GM18517 (cell line): ENCODE measurements around the gene CFAP73.

Source experiments
- ATAC-seq: cut with Tn5 transposase; IDR thresholded peaks from one replicate; pipeline ENCODE4 v1.9.1; 2021; ENCODE audit warnings: mild to moderate bottlenecking, moderate library complexity; ENCODE audit not compliant: unreplicated experiment

CFAP73 gene

DNA sequence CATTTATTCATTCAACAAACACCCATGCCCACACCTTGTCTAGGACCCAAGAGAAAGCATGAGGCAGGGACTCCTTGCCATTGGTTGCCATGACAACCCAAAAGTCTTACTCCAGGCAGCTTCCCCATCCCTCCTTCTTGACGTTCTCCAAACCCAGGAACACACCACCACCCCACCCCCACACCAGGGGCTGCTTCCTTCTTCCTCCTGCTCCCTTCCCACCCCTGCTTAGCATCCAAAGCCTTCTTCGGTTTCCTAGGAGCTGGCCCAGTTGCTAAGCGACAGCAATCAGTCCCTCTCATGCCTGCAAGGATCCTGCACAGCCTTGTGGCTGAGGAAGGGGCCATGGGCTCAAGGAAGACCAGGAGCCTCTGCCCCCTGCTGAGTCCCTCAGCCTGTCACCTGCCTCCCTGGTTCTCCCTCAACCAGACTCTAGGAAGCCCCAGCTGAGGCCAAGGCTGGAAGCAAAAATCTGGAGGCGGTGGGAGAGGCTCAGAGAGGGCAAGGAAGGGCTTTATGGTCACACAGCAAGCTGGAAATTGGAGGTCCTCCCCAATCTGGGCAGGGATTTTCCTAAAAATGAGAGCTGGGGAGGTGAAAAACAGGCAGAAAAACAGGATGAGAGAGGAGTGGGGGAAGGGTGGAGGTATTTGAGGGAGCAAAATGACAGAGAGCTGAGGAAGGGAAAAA is 29.4 kb upstream of the CFAP73 start:
- ATAC-seq: no peak

DNA sequence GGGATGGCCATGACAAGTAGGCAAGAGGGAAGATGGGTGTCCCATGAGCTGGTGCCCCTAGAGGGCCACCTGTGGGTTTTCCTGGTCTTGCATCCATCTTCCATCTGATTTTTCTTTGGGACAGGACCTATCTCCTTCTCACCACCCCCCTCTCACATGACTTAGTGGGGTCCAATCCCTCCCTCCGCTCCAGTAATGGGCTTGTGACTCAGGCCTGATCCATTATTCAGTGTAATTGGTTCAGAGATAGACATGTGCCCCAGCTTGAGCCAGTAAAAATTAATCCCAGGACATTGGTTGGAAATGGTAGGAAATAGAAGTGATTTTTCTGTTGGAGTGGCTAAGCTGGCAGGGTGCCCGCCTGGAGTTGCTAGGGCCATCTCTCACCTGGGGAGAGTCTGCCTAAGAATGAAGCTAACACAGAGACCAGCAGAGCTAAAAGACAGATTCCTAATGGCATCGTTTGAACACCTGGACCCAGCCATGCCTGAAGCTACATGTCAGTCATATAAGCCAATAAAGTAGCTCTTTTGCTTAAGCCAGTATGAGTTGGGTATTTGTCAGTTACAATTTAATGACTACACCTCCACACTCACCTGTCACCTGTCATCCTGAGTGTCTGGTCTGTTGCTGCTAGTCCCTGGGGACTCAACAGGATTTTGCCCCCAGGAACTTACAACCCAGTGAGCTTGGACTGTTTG is 28.7 kb upstream of the CFAP73 start:
- no peak for ATAC-seq

GRCh38 chr12:113127791-113128199 is 21.7 kb upstream of the CFAP73 start:
- no peak for ATAC-seq

DNA sequence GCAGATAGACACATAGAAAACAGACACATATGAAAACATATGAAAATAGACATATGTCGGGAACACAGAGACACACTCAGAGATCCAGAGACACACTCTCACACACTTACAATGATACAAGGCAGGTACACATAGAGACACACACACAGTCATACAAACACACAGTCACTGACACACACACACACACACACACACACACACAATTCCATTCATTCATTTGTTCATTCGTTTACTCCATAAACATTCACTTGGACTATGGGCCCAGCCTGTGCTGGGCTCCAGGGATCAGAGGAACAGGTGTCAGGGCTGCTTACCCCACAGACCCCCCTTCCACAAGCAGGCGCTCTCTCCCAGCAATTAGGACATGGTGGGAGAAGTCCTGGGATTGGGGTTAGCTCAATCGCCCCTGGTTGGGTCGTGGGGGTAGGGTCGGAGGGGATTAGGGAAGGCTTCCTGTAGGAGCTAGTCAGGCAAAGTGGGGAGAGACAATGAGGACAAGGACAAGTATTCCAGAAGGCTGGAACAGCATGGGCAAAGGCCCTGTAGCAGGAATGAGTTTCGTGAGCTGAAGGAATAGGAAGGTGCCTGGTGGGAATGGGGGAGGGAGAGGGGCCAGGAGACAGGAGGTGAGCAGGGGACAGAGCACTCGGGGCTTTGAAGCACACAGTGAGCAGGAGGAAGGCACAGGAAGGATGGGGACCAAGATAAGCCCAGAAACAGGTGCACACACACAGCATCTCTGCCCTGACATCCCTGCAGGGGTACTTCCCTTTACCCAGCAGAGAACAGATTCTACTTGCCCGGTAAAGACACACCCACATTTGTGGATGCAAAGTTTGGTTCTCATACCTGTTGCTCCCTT is 20.5 kb upstream of the CFAP73 start:
- ATAC-seq: no peak

DNA sequence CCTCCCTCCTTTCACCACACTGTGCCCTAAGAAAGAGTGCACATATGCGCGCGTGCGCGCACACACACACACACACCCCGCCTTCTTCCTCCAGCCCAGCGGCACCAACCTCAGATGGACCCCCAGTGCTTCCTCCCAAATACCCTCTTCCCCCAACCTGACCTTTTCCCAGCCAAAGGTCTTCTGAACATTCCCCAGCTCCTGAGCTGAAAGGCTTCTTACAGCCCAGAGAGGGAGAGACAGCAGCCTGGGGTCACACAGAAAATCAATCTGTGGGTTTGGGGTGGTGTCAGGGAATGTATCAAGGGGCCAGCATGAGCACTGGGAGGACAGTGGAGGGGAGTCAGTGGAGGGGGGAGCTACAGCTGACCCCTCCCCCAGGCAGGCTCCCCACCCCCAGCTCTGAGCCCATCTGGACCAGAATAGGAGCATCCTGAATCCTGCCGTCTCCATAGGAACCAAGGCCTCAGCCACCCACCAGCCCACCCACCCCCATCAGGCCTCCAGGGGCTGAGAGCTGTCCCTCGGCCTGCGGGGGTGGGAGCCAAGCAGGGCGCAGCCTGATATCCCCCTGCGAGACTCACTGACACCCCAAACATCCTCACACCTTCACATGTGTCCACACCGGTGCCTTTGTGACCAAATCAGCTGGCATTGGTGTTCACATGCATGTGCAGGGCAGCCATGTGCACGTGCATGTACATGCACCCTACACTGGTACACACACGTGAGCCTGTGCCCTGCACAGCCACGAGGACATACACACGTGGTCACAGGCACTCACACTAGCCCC is 19.7 kb upstream of the CFAP73 start:
- ATAC-seq: no peak

GRCh38 chr12:113130457-113131135 is 18.9 kb upstream of the CFAP73 start:
- no peak for ATAC-seq

GRCh38 chr12:113131556-113131955 is 18.0 kb upstream of the CFAP73 start:
- ATAC-seq: no peak

GRCh38 chr12:113133036-113133435 is 16.5 kb upstream of the CFAP73 start:
- ATAC-seq: no peak

DNA sequence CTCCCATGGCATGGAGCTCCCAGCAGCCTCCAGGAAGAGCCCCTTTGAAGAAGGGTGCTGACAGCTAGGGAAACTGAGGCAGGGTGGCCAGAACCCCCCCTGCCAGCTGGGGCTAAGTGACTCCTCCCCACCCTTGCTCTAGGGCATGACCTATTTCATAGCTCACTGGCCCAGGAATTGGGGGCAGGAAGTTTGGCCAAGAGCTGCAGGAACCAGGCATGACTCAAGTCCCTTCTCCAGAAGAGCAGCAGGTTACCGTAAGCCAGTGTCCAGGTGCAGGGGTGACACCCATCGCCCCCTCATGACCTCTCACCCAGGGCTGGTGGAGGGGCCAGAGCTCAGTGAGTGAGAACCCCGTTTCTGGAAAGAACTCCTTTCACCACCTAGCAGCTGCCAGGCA is 15.9 kb upstream of the CFAP73 start:
- ATAC-seq: no peak

GRCh38 chr12:113134071-113134470 is 15.5 kb upstream of the CFAP73 start:
- no peak for ATAC-seq

DNA sequence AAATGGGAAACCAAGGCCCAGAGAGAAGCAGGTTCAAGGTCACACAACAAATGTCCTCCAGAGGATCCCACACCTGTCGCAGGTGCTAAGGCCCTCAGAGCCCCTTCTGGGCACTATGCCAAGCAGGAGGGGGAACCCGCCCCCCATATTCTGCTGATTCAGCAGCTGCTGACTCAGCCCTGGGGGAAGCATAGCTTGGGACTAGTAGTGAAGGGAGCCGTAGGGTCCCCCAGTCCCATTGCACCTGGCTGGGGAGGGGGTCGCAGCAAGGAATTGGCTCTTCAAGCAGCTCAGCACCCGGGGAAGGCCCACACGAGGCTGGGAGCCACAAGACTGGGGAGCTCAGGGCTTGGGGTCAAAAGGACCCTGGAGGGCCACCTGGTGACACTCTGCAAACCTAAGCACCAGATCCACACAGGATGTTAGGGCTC is 15.0 kb upstream of the CFAP73 start:
- no peak for ATAC-seq

- no peak for ATAC-seq
Measured at GRCh38 chr12:113135178-113136127, 14.1 kb upstream of the CFAP73 start, which contains the start of gene RASAL1. Gene RASAL1 (minus strand): TSS chr12:113135761. CDS start chr12:113135462, 299 bp downstream.

DNA sequence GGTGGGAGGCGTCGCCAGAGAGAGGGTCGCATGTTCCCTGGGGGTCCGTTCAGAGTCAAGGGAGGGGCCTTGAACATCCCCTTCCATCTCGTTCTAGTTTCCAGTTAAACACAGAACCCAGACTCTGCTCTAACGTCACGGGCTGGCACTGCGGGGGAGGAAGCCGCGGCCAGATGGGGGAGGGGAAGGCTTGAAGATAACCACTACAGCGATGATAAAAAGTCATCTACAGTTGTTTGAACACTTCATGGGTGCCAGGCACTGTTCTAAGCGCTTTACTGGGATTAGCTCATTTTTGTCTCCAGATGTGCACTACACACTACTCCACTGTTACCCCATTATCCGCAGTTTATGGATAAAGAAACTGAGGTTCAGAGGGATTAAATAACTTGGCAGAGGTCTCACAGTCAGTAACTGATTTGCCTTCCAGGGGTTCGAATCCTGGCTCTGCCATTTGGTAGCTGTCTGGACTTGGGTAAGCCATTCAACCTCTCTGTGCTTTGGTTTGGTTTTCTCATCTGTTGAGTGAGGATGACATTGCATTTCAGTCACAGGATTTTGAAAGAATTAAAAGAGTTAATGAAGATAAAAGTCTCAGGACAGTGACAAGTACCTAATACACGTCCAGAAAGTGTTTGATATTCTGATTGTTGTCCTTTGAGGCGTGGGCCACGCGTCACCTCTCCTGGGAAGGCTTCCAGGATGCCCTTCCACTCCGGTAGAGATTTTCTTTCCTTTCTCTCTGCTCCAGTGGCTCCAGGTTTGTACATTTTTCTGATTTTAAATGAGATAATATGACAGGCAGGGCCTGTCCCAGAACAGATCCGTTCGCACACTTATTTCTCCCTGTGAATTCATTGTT is 13.2 kb upstream of the CFAP73 start:
- no peak for ATAC-seq

DNA sequence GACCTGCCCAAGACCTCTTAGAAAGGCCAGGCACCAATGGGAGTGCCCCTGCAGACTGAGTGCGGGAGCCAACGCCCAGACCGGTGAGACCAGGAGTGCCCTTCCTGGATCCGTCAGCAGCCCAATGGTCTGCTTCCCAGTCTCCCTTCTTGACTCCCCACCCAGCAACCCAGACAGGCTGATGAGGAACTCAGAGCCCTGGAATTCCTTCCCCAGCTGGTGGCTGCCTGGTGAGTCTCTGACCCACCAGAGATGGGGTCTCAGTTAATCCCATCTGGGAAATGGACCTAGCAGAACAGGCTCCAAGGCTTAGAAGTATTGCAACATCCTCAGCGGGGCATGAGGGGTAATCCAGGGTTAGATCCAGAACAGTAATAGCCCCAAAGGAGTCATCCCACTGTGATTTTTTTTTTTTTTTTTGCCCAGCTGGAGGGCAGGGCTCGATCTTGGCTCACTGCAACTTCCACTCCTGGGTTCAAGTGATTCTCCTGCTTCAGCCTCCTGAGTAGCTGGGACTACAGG is 12.5 kb upstream of the CFAP73 start:
- ATAC-seq: no peak

GRCh38 chr12:113137861-113138783 is 11.4 kb upstream of the CFAP73 start:
- no peak for ATAC-seq

DNA sequence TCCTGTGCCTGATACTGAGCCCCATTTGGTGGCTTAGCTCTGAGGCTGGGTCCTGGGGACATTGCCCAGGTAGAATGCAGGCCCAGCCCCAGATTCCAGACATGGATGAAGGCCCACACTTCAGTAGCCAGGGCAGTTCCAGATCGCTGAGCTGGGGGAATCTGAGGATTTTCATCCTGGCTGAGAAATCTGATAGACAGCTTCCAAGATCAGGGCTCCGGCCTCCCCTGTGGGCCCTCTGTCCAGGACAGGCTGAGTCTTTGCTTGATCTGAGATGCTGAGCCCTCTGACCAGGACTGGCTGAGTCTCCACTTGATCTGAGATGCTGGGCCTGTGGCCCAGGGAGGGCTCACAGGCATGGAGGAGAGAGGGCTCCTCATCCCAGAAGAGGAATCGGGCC is 10.7 kb upstream of the CFAP73 start:
- ATAC-seq: no peak

DNA sequence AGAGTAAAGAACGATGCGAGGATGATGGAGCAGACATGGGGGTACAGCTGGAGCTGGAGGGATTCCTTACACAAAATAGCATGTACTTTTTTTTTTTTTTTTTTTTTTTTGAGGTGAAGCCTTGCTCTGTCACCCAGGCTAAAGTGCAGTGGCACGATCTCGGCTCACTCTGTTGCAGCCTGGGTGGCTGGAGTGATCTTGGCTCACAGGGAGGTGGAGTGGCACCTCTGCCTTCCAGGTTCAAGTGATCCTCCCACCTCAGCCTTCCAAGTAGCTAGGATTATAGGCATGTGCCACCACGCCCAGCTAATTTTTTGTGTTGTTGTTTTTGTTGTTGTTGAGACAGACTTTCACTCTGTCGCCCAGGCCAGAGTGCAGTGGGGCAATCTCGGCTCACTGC is 8.8 kb upstream of the CFAP73 start:
- ATAC-seq: no peak
